GM12891 (cell line): ENCODE measurements around the gene ITGAL.

ENCODE experiments used
- DNase-seq: peaks from one replicate; pipeline ENCODE4 v3.0.0; 2011; ENCODE audit warnings: low spot score; ENCODE audit not compliant: insufficient read length
- FAIRE-seq: peaks from 2 replicates; lab custom pipeline; 2011; peaks lifted over from hg19 to GRCh38; lab: Jason Lieb, UNC
- PAX5 ChIP-seq: IDR thresholded peaks from 2 replicates; pipeline ENCODE4 v1.6.1; 2011; ENCODE audit warnings: low read length, moderate library complexity, mild to moderate bottlenecking; ENCODE audit not compliant: insufficient read depth, severe bottlenecking
- POLR2A ChIP-seq: IDR thresholded peaks from 2 replicates; pipeline ENCODE4 v1.6.1; 2011; ENCODE audit warnings: low read depth, low read length, control low read depth
- POLR2AphosphoS5 ChIP-seq: IDR thresholded peaks from 2 replicates; pipeline ENCODE4 v1.6.1; 2011; ENCODE audit warnings: low read depth, low read length, control low read depth
- POU2F2 ChIP-seq: IDR thresholded peaks from 2 replicates; pipeline ENCODE4 v1.6.1; 2011; ENCODE audit warnings: low read depth, mild to moderate bottlenecking, control low read depth, low read length, moderate library complexity
- SPI1 ChIP-seq: IDR thresholded peaks from 2 replicates; pipeline ENCODE4 v1.6.1; 2011; ENCODE audit warnings: low read depth, low read length, control low read depth
- TAF1 ChIP-seq: IDR thresholded peaks from 2 replicates; pipeline ENCODE4 v1.6.1; 2011; ENCODE audit warnings: low read depth, low read length, control low read depth

Gene ITGAL

GRCh38 chr16:30526137-30526822 lies 53.7 kb downstream of the ITGAL start, which contains the start of gene ZNF768:
Gene ZNF768, minus strand, starts transcription at chr16:30526566. Its CDS starts 153 bp downstream, at chr16:30526413.
- DNase-seq, result peak; percentile 72
- peak; percentile 23 for FAIRE-seq
- TF ChIP-seq TAF1, result no peak
- no peak for TF ChIP-seq PAX5
- no peak for TF ChIP-seq POLR2AphosphoS5
- no peak for TF ChIP-seq SPI1
- no peak for TF ChIP-seq POLR2A
- no peak for TF ChIP-seq POU2F2

- FAIRE-seq (peak; percentile 97), DNase-seq (peak; percentile 98)
- 0 out of 2 replicates have a peak, but pooled peaks have one; percentile 19 for TF ChIP-seq POLR2A
- TF ChIP-seq POLR2AphosphoS5, result peak; percentile 35; the same call in 1 of the 2 replicates
- no peak for TF ChIP-seq SPI1
- no peak for TF ChIP-seq PAX5
- TF ChIP-seq POU2F2, result 0 out of 2 replicates have a peak, but pooled peaks have one; percentile 10
- peak; percentile 43; the same call in 1 of the 2 replicates for TF ChIP-seq TAF1
Observed at GRCh38 chr16:30526823-30527634, 54.5 kb downstream of the ITGAL start.

- FAIRE-seq, result no peak
- no peak for TF ChIP-seq POLR2A
- TF ChIP-seq PAX5, result no peak
- peak; percentile 98 for TF ChIP-seq SPI1
- peak; percentile 58 for DNase-seq
Observed at GRCh38 chr16:30527635-30528178, 55.2 kb downstream of the ITGAL start.

DNA sequence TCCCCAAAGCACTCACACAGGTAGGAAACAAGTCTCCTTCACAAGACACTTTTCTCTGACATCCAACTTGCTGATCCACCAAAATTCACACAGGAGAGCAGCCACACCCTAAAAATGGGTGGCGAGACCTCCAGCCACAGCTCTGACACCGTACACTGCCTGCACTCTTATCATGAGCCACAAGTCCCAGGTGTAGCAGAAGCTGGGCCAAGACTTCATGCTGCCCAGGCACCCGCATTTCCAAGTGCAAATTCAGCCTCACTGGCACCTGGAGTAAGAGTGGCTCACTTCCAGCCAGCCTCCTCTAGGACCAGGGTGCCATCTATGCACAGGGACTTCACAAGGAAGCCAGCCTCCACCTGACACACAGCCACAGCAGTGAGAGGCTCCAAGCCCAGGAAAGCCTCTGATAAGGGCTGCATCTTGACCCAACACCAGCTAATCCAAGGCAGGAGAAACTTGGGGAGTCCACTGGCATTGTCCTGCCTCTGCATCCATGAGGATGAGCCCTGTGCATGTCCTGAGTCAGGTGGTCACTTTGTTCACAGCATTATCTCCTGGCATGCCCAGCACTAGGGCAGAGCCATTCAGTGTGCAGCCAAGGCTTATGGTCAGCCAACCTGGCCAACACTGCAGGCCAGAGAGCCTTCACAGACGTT lies 56.4 kb downstream of the ITGAL start:
- TF ChIP-seq TAF1 (no peak), SPI1 (no peak)
- no peak for DNase-seq
- no peak for FAIRE-seq

- TF ChIP-seq SPI1 (no peak), TAF1 (no peak), PAX5 (no peak), POU2F2 (no peak), POLR2AphosphoS5 (no peak), POLR2A (no peak)
Observed at GRCh38 chr16:30530163-30531037, 57.9 kb downstream of the ITGAL start.

DNA sequence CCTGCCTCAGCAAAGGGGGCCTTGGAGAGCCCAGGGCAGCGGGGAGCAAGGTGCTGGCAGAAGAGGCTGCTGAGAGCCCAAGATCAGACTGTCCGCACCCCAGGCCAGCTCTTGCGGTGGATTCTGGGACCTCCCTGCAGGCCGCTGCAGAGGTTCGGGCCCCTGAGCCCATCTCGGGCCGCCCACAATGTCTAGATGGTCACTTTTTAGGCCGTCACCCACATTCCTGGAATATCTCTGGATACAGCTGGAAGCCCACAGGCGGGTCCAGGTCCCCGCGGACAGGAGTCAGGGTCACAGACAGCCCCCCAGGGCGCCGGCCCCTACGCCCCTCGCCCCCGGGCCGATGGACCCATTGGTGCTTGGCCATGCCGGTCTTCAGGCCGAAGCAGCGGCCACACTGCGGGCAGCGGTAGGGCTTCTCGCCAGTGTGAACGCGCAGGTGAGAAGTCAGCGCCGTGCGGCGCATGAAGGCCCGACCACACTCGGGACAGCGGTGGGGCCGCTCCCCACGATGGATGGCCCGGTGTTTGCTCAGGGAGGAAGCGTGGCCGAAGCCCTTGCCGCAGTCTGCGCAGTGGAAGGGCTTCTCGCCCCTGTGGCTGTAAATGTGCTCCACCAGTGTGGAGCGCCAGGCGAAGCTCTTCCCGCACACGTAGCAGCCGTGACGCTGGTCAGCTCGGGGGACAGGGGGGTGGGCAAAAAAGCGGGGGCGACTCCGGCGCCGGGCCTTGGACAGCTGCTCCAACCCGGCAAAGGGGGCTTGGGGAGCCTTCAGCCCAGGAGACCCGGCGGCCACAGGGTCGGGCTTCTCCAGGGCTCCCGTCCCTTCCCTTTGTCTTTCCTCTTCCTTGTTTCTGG lies 60.0 kb downstream of the ITGAL start:
- DNase-seq, result no peak
- TF ChIP-seq POU2F2 (no peak), SPI1 (no peak), POLR2A (no peak), POLR2AphosphoS5 (no peak), PAX5 (no peak), TAF1 (no peak)
- no peak for FAIRE-seq

More at GRCh38 chr16:30530163-30531037, 57.9 kb downstream of the ITGAL start:
- FAIRE-seq, result no peak
- DNase-seq, result no peak

DNA sequence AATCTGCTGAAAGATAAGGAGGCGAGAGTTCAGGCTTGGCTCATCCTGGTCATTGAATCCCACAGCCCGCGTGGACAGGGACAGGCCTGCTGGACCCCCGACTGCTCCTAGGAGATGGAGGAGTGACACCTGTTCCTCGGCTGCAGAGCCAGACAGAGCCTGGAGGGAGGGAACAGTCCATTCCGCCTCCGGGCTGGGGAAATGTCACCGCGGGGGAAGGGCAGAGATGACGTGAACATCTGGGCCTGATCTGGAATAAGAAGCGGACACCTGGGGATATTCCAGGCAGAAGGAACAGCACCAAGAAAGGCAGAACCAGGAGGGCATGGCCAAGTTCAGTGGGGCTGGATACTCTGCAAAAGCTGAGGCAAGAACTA lies 60.6 kb downstream of the ITGAL start:
- no peak for TF ChIP-seq POLR2AphosphoS5
- TF ChIP-seq SPI1, result no peak
- no peak for TF ChIP-seq TAF1
- no peak for TF ChIP-seq PAX5
- TF ChIP-seq POU2F2, result no peak
- no peak for TF ChIP-seq POLR2A
- DNase-seq (no peak), FAIRE-seq (no peak)
